GM12891 (cell line): ENCODE measurements around the gene RAD50.
A peak's percentile ranks its signal among the peaks of the same experiment; 100 is the strongest.

Source experiments
- PAX5 ChIP-seq: IDR thresholded peaks from 2 replicates; pipeline ENCODE4 v1.6.1; 2011; ENCODE audit warnings: low read length, moderate library complexity, mild to moderate bottlenecking; ENCODE audit not compliant: insufficient read depth, severe bottlenecking
- POLR2A ChIP-seq: IDR thresholded peaks from 2 replicates; pipeline ENCODE4 v1.6.1; 2011; ENCODE audit warnings: low read depth, low read length, control low read depth
- POLR2AphosphoS5 ChIP-seq: IDR thresholded peaks from 2 replicates; pipeline ENCODE4 v1.6.1; 2011; ENCODE audit warnings: low read depth, low read length, control low read depth
- POU2F2 ChIP-seq: IDR thresholded peaks from 2 replicates; pipeline ENCODE4 v1.6.1; 2011; ENCODE audit warnings: low read depth, mild to moderate bottlenecking, control low read depth, low read length, moderate library complexity
- SPI1 ChIP-seq: IDR thresholded peaks from 2 replicates; pipeline ENCODE4 v1.6.1; 2011; ENCODE audit warnings: low read depth, low read length, control low read depth
- TAF1 ChIP-seq: IDR thresholded peaks from 2 replicates; pipeline ENCODE4 v1.6.1; 2011; ENCODE audit warnings: low read depth, low read length, control low read depth

DNA sequence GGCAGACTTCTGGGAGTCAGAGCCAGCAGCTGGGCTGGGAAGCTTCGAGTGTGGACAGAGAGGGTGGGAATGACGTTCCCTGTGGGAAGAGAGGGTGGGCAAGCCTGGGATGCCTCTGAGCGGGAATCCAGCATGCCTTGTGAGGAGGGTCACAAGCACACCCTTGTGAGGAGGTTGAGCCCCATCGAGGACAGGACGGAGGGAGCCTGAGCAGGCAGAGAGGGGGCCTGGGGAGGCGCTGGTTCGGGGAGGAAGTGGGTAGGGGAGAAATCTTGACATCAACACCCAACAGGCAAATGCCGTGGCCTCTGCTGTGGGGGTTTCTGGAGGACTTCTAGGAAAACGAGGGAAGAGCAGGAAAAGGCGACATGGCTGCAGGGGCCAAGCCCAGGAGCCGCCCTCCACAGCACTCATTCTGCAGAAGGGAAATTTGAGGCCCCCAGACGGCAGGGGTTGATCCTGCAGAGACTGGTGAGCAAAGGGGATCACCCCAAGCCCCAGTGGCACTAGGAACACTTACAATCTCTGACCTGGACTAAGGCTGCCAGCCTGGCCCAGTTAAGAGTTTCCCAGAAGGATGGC lies 100.1 kb downstream of the RAD50 start:
- TF ChIP-seq POLR2A, result no peak
- no peak for TF ChIP-seq TAF1
- no peak for TF ChIP-seq POLR2AphosphoS5
- TF ChIP-seq SPI1, result peak; percentile 61
- TF ChIP-seq POU2F2, result no peak
- TF ChIP-seq PAX5, result no peak
